Breast epithelium (tissue), 3 donors: Measurements from ENCODE around the gene NTN4.

ENCODE experiments used
- POLR2A ChIP-seq: fragments of 450-650 bp; IDR thresholded peaks from one replicate; pipeline ENCODE4 v1.6.1; 2016; ENCODE audit warnings: antibody characterized with exemption, mild to moderate bottlenecking, moderate library complexity
- TF ChIP-seq, protein P1 (sequence below), 3 donors: fragments of 450-650 bp; IDR thresholded peaks; one replicate each; pipeline ENCODE4 v1.5.1; 2016 to 2017; ENCODE audit warnings: antibody characterized with exemption in 3 of 3, mild to moderate bottlenecking in 3 of 3, moderate library complexity in 3 of 3

DNA sequence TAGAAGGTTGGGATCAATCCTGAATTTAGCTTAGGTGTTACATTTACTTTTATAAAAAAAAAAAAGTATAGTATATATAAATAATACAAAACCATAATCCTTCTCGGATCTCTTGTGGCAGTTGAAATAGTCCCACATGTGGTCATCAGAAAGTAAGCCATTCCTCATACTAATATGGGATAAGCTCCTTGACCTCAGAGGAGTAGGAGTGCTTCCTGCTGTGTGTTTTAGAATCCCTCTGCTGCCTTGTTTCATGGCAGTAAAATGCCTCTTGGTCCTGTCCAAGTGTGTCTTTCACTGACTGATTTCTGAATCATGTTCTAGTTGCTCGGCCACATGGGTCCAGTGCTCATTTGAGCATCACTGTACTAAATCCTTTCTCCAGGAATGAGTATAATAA, 117.0 kb downstream of the NTN4 start:
- TF ChIP-seq, protein P1, sequence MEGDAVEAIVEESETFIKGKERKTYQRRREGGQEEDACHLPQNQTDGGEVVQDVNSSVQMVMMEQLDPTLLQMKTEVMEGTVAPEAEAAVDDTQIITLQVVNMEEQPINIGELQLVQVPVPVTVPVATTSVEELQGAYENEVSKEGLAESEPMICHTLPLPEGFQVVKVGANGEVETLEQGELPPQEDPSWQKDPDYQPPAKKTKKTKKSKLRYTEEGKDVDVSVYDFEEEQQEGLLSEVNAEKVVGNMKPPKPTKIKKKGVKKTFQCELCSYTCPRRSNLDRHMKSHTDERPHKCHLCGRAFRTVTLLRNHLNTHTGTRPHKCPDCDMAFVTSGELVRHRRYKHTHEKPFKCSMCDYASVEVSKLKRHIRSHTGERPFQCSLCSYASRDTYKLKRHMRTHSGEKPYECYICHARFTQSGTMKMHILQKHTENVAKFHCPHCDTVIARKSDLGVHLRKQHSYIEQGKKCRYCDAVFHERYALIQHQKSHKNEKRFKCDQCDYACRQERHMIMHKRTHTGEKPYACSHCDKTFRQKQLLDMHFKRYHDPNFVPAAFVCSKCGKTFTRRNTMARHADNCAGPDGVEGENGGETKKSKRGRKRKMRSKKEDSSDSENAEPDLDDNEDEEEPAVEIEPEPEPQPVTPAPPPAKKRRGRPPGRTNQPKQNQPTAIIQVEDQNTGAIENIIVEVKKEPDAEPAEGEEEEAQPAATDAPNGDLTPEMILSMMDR (IDR thresholded peaks at IDR 0.05): no peak
- no peak for TF ChIP-seq POLR2A
